Raji (cell line): Measurements from ENCODE around the gene DZANK1.

Source experiments
- POLR2A ChIP-seq: IDR thresholded peaks from 2 replicates; pipeline ENCODE4 v1.6.1; 2011; ENCODE audit warnings: low read depth, low read length, control low read depth; ENCODE audit not compliant: insufficient read depth

DZANK1 gene

GRCh38 chr20:18404172-18404571 is 62.7 kb downstream of the DZANK1 start:
- no peak for TF ChIP-seq POLR2A

DNA sequence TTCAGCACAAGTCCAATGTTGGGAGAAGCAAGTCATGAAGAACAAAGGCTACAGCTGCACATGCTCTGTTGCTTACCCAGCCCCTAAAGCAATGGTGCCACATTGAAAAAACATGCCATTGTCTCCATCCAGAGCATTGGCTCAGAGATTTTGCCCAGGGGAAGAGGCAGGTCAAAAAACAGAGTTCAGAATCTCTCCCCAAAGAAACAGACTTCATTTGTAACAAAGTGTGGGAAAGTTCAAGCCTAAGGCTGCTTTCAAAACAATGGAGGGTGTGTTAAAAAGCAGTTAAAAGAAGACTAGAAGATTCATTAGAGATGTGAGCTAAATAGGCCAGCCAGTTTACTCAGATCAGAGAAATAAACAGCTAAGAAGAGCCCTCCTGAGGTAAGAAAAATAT is 63.6 kb downstream of the DZANK1 start:
- no peak for TF ChIP-seq POLR2A

DNA sequence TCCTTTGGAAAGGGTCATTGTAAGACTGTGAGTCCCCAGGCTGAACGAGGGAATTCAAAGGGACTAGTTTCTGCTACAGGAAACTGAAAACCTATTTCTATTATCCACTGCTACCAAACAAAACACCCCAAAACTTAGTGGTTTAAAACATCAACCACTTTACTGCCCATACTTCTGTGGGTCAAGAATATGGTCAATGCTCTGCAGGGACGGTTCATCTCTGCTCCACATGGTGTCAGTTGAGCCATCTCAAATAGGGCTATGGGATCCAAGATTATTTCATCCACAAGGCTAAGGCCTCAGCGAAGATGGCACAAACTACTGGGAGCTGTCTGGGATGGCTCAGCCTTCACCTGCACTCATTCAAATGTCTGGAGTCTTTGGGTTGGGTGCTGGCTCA is 65.5 kb downstream of the DZANK1 start:
- TF ChIP-seq POLR2A = no peak

GRCh38 chr20:18400460-18400859 is 66.4 kb downstream of the DZANK1 start:
- no peak for TF ChIP-seq POLR2A

GRCh38 chr20:18397030-18397429 is 69.8 kb downstream of the DZANK1 start:
- TF ChIP-seq POLR2A = no peak

DNA sequence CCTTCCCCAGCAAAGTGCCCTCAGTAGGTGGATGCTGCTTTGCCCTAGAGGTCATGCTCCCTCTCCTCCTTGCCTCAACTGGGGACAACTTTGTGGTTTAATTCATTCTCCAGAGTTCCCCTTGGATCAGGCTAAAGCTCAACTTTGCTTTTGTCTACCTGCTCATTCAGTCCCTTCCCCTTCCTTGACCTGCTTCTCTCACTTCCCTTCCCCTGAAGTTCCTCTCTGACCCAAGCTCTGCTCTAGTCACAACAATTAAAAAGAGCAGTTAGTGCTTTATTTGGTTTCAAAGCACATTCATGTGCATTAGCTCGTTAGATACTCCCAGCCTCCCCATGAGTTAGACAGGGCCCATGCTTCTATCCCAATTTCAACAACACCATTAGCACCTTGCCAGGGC is 71.3 kb downstream of the DZANK1 start:
- TF ChIP-seq POLR2A = no peak

GRCh38 chr20:18394363-18394762 is 72.5 kb downstream of the DZANK1 start:
- TF ChIP-seq POLR2A = no peak

DNA sequence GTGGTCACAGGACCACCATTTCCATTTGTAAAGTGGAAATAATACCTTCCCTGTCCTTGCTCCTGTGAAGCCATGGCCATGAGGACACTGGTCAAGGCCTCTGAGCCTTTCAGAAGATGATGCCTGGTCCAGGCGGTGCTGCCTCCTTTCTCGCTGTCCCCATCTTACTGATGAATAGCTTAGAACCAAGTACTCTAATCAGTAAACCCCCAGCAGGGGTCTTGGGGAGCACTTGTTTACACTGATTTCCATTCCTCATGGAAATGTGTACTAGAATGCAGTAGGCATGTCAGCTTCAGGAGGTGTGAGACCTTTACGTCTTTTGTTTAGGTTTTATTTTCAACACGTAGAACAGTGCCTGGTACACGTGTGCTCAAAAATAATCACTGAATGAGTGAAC is 75.1 kb downstream of the DZANK1 start:
- no peak for TF ChIP-seq POLR2A

GRCh38 chr20:18390201-18390600 is 76.6 kb downstream of the DZANK1 start:
- no peak for TF ChIP-seq POLR2A

GRCh38 chr20:18388860-18389259 is 78.0 kb downstream of the DZANK1 start:
- no peak for TF ChIP-seq POLR2A

GRCh38 chr20:18380908-18381529 is 85.8 kb downstream of the DZANK1 start:
- no peak for TF ChIP-seq POLR2A

DNA sequence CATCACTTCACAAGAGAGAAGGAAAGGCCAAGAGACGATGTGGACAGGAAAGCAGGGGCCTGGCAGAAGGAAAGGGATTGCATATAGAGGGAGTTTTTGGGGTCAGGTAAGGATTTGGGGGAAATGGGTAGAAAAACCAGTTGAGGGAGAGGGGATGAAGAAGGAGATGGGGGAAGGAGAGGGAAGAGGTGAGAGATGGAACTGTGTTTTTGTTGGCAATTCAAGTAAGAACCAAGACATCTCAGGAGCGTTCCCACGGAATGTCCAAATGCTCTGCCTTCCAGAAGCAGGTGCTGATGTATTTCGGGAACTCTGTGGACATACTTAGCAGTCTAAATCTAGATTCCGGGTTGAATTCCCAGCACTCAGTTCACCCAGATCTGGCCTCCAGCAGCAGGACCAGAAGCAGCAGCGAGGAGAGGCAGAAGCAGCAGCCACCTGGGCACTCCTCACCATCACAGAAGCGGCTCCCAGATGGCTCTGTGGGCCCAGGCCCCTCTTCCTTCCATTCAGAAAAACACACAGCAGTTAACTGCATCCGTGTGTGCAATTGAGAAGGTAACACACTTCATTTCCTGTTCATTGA is 88.8 kb downstream of the DZANK1 start:
- no peak for TF ChIP-seq POLR2A

DNA sequence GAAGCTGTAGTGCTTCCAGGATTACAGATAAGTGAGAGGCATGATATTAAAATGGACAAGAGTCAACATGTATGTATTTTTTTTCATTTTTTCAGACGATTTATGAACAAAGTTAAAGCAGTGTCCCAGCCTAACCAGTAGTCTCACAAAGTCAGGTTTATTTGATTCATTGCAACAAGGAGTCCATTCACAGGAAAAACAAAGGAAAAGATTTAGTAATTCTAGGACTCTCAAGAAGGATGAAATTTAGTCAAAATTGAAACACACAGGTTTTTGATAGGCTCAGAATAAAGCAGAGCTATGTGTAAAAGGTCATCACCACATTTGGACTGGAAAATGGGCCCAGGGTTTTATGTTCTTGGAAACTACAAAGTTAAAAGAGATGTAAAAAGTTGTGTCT is 94.5 kb downstream of the DZANK1 start:
- no peak for TF ChIP-seq POLR2A

GRCh38 chr20:18364768-18365167 is 102.1 kb downstream of the DZANK1 start:
- no peak for TF ChIP-seq POLR2A

- no peak for TF ChIP-seq POLR2A
Measured at GRCh38 chr20:18363708-18364107, 103.1 kb downstream of the DZANK1 start.

DNA sequence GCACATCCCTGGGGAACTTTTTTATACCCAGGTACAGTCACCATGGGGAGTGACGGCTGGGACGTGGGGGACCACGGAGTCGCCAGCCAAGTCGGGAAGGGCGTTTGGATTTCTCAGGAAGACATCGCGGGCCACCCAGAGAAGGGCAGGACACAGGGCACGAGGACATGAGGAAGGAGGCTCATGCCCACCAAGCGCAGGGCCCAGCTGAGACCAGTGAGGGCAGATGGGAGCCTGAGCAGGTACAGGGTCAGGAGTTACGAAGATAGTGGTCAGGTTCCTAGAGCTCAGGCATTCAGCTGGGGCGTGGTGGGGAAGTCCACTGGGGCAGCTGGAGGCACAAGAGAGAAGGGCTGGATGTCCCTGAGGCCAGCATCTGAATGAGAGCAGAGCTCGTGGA is 103.9 kb downstream of the DZANK1 start:
- TF ChIP-seq POLR2A = no peak

GRCh38 chr20:18361678-18362077 is 105.2 kb downstream of the DZANK1 start:
- no peak for TF ChIP-seq POLR2A
